ENCODE measurements around the gene MYO1D.

DNA sequence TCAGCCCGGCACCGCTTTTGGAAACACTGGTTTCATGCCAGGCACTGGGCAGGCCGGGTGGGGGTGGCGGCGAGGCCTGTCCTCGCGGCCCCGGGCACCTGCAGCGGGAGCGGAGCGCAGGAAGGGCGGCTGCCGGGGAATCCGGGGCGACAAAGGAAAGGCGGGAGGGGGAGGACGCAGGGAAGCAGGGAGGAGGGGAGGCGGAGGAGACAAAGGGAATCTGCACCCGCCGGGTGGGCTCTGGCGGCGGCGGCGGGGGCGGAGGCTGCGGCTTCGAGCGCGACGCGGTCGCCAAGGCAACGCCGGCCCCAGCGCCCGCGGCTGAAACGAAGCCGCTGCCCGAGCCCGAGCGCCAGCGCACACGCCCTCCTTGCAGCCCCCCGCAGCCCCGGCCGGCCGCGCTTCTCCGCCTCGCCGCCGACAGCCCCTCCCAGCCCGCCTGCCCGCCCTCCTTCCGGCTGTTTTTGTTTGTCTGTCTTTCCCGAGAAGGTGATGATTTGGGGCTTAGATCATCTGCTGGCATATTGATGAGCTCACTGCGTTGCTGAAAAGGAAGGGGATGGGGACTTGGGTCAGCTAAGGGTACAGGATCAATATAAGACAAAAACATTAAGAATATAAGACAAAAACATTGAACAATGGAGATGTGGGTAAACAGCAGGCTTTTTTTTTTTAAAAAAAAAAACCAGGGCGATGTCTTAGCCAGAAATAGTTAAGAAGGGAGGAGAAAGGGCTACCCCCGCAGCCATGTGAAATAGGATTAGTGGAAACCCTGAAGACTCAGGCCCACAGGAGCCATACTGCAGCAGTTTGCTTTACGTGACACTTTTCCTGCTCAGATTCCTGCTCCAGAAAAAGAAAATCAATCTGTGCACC is 357.5 kb downstream of the MYO1D start:
- no peak for TF ChIP-seq POLR2A (IDR thresholded peaks at IDR 0.05)
- TF ChIP-seq, protein P1, sequence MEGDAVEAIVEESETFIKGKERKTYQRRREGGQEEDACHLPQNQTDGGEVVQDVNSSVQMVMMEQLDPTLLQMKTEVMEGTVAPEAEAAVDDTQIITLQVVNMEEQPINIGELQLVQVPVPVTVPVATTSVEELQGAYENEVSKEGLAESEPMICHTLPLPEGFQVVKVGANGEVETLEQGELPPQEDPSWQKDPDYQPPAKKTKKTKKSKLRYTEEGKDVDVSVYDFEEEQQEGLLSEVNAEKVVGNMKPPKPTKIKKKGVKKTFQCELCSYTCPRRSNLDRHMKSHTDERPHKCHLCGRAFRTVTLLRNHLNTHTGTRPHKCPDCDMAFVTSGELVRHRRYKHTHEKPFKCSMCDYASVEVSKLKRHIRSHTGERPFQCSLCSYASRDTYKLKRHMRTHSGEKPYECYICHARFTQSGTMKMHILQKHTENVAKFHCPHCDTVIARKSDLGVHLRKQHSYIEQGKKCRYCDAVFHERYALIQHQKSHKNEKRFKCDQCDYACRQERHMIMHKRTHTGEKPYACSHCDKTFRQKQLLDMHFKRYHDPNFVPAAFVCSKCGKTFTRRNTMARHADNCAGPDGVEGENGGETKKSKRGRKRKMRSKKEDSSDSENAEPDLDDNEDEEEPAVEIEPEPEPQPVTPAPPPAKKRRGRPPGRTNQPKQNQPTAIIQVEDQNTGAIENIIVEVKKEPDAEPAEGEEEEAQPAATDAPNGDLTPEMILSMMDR (IDR thresholded peaks at IDR 0.05), result no peak
- no peak for TF ChIP-seq POLR2AphosphoS5 (IDR thresholded peaks at IDR 0.05)

Data from suprapubic skin (tissue), 4 donors.